ENCODE data around the gene SLC22A15. TPM values are rescaled to one million over a fixed set of nuclear protein-coding genes. Genes with fewer than 3 reads are reported as not detected.

The SLC22A15 gene
- total and polyA plus RNA-seq, 2 experiments from 2014 or later: 2.7 to 3.8 TPM

- TF ChIP-seq REST (IDR thresholded peaks at IDR 0.05; ENCODE audit: unreplicated experiment): no peak
- no peak for TF ChIP-seq EZH2 (IDR thresholded peaks at IDR 0.05; ENCODE audit: low read depth, unreplicated experiment)
- no peak for TF ChIP-seq STAT1 (IDR thresholded peaks at IDR 0.05; ENCODE audit: unreplicated experiment)
- TF ChIP-seq EZH2phosphoT487 (IDR thresholded peaks at IDR 0.05; ENCODE audit: unreplicated experiment): no peak
- TF ChIP-seq ZNF114 (CRISPR knock-in tag; IDR thresholded peaks at IDR 0.05): no peak
- no peak for TF ChIP-seq ETS1 (IDR thresholded peaks at IDR 0.05)
- no peak for TF ChIP-seq ZNF331 (CRISPR knock-in tag; IDR thresholded peaks at IDR 0.05; ENCODE audit: low read depth)
- no peak for TF ChIP-seq JUNB (IDR thresholded peaks at IDR 0.05; ENCODE audit: unreplicated experiment)
These were observed 48.3 kb upstream of the SLC22A15 start (continued) for GRCh38 chr1:115927971-115928370.

GRCh38 chr1:115929881-115930280 is 46.4 kb upstream of the SLC22A15 start:
- Histone ChIP-seq H3K4me2 (peak overlapping the region; percentile 60), H2AFZ (no peak overlapping the region)

More at GRCh38 chr1:115929881-115930280, 46.4 kb upstream of the SLC22A15 start:
- DNase-seq (ENCODE audit: low spot score) (no peak), ATAC-seq (no peak)
- peaks cover 32% of the 10 kb centered on the region for H3K4me1 ChIP-seq (ENCODE audit: insufficient read depth)
- H3K36me3 ChIP-seq (ENCODE audit: insufficient read depth): no peaks in the 10 kb centered on the region
- Mint-ChIP-seq H3K27ac (no peak overlapping the region), H3K9me3 (no peaks in the 10 kb centered on the region), H3K27me3 (ENCODE audit: insufficient read depth, low read depth, poor library complexity) (peaks cover 7% of the 10 kb centered on the region), H3K36me3 (ENCODE audit: low read depth) (no peaks in the 10 kb centered on the region), H3K4me3 (no peak overlapping the region), H3K4me1 (peaks cover 34% of the 10 kb centered on the region)
- H3K27ac ChIP-seq (ENCODE audit: low read depth): no peak overlapping the region
- no peak overlapping the region for H3K4me3 ChIP-seq
- no peaks in the 10 kb centered on the region for H3K27me3 ChIP-seq (ENCODE audit: insufficient read depth)
- H3F3A ChIP-seq (replicated peaks; ENCODE audit: low read depth): no peaks in the 10 kb centered on the region
- TF ChIP-seq JUNB (IDR thresholded peaks at IDR 0.05; ENCODE audit: unreplicated experiment) (no peak), EZH2phosphoT487 (IDR thresholded peaks at IDR 0.05; ENCODE audit: unreplicated experiment) (no peak), POLR2AphosphoS5 (IDR thresholded peaks at IDR 0.05; ENCODE audit: low read depth) (no peak), ZNF114 (CRISPR knock-in tag; IDR thresholded peaks at IDR 0.05) (no peak), CREB1 (CRISPR knock-in tag; IDR thresholded peaks at IDR 0.05; ENCODE audit: low read depth) (no peak), ZNF331 (CRISPR knock-in tag; IDR thresholded peaks at IDR 0.05; ENCODE audit: low read depth) (no peak), NANOG (IDR thresholded peaks at IDR 0.05; ENCODE audit: borderline replicate concordance) (no peak), EZH2 (IDR thresholded peaks at IDR 0.05; ENCODE audit: low read depth, unreplicated experiment) (no peak), REST (IDR thresholded peaks at IDR 0.05; ENCODE audit: unreplicated experiment) (no peak), ETS1 (IDR thresholded peaks at IDR 0.05) (no peak), STAT1 (IDR thresholded peaks at IDR 0.05; ENCODE audit: unreplicated experiment) (no peak)
- peaks cover 6% of the 10 kb centered on the region; the same call in 1 of the 2 replicates for H3K9me2 ChIP-seq (ENCODE audit: insufficient read depth)
- H4K20me1 ChIP-seq (replicated peaks; ENCODE audit: insufficient read depth): no peaks in the 10 kb centered on the region
- no peaks in the 10 kb centered on the region for H3K79me2 ChIP-seq (replicated peaks; ENCODE audit: insufficient read depth)

Data from GM23338 (cell line).